Lung (tissue), 12 donors: ENCODE measurements around the gene ZNF154. TPM values are rescaled to one million over a fixed set of nuclear protein-coding genes. Genes with fewer than 3 reads are reported as not detected.

ENCODE experiments used
- ATAC-seq: fragments of 200-7000 bp; cut with Tn5 transposase; one replicate; pipeline ENCODE4 v1.9.1; 2020; ENCODE audit warnings: moderate number of reproducible peaks; ENCODE audit not compliant: insufficient read depth, low FRiP score
- DNase-seq, 3 donors: peaks; one replicate each; pipeline ENCODE4 v3.0.0-alpha.2; 2013 to 2017
- H3K27ac ChIP-seq, 2 donors: one replicate each; pipeline ENCODE4 v1.5.1; 2013; ENCODE audit warnings: mild to moderate bottlenecking in 2 of 2, moderate library complexity in 2 of 2, control low read depth in 1 of 2, inconsistent platforms in 1 of 2, low read depth in 1 of 2, low read length in 1 of 2
- H3K27me3 ChIP-seq, 3 donors: one replicate each; pipeline ENCODE4 v1.5.1; 2013; ENCODE audit warnings: low read length in 2 of 3; ENCODE audit not compliant: control insufficient read depth in 3 of 3, insufficient read depth in 3 of 3
- H3K36me3 ChIP-seq, 4 donors: one replicate each; pipeline ENCODE4 v1.5.1; 2013; ENCODE audit warnings: low read length in 4 of 4, mild to moderate bottlenecking in 1 of 4, moderate library complexity in 1 of 4; ENCODE audit not compliant: control insufficient read depth in 4 of 4, insufficient read depth in 4 of 4
- H3K4me1 ChIP-seq, 5 donors: one replicate each; pipeline ENCODE4 v1.5.1; 2013; ENCODE audit warnings: low read length in 5 of 5, mild to moderate bottlenecking in 2 of 5, moderate library complexity in 1 of 5; ENCODE audit not compliant: control insufficient read depth in 5 of 5, insufficient read depth in 5 of 5
- H3K4me3 ChIP-seq: one replicate; pipeline ENCODE4 v1.5.1; 2013; ENCODE audit warnings: mild to moderate bottlenecking, control low read depth, moderate library complexity
- H3K9ac ChIP-seq, 2 donors: one replicate each; pipeline ENCODE4 v1.5.1; 2013; ENCODE audit warnings: low read length in 2 of 2, control low read depth in 1 of 2; ENCODE audit not compliant: insufficient read depth in 1 of 2
- H3K9me3 ChIP-seq, 4 donors: one replicate each; pipeline ENCODE4 v1.5.1; 2013; ENCODE audit warnings: low read length in 3 of 4, mild to moderate bottlenecking in 1 of 4, moderate library complexity in 1 of 4; ENCODE audit not compliant: control insufficient read depth in 4 of 4, insufficient read depth in 3 of 4
- WGBS, 2 donors: extraction: QIAGEN DNeasy Blood & Tissue Kit; methylation state at CpG; one replicate each; pipeline ENCODE4 v1.1.7; 2013; 5-methylcytosine and 5-hydroxymethylcytosine counted together
- polyA plus RNA-seq, 2 donors: library from polyadenylated mRNA; stranded (reverse); fragments of 200-250 nt; gene quantifications; one replicate each; pipeline ENCODE4 v1.2.1, GENCODE V29; 2013
- total RNA-seq, 2 donors: library from RNA; depleted of rRNA in 1 of 2; stranded (reverse); fragments of >200 nt in 1 of 2; gene quantifications; one replicate each; pipeline ENCODE4 v1.2.1, GENCODE V29; 2014 to 2021
- TF ChIP-seq, protein P1 (sequence below): IDR thresholded peaks from 2 replicates; pipeline ENCODE4 v1.5.1; 2012; ENCODE audit warnings: mild to moderate bottlenecking; ENCODE audit errors: control extremely low read depth, extremely low read depth
- donor health status: control.
- donor health status: control.
- donor health status: Bipolar disorder and iron deficiency.
- donor health status: healthy.
- donor health status: DM: yes; HTN: yes; CAD: no.

The ZNF154 gene
- total and polyA plus RNA-seq, 4 donors: 1.2 to 34.6 (median 2.8) TPM

GRCh38 chr19:57648331-57649003 lies 60.5 kb downstream of the ZNF154 start:
- peaks cover 0 to under 1% (median under 1%) of the 10 kb centered on the region in 4 donors for H3K36me3 ChIP-seq
- no peak overlapping the region for H3K4me3 ChIP-seq
- H3K9me3 ChIP-seq: peaks cover 0 to 33% (median 0%) of the 10 kb centered on the region in 4 donors
- WGBS, 2 donors: 63 to 70% methylated on average over 6 of the region's 6 CpGs
- TF ChIP-seq, protein P1, sequence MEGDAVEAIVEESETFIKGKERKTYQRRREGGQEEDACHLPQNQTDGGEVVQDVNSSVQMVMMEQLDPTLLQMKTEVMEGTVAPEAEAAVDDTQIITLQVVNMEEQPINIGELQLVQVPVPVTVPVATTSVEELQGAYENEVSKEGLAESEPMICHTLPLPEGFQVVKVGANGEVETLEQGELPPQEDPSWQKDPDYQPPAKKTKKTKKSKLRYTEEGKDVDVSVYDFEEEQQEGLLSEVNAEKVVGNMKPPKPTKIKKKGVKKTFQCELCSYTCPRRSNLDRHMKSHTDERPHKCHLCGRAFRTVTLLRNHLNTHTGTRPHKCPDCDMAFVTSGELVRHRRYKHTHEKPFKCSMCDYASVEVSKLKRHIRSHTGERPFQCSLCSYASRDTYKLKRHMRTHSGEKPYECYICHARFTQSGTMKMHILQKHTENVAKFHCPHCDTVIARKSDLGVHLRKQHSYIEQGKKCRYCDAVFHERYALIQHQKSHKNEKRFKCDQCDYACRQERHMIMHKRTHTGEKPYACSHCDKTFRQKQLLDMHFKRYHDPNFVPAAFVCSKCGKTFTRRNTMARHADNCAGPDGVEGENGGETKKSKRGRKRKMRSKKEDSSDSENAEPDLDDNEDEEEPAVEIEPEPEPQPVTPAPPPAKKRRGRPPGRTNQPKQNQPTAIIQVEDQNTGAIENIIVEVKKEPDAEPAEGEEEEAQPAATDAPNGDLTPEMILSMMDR: no peak
- no peak overlapping the region for H3K9ac ChIP-seq
- DNase-seq (no peak), ATAC-seq (no peak)
- H3K4me1 ChIP-seq: no peaks in the 10 kb centered on the region
- no peaks in the 10 kb centered on the region for H3K27me3 ChIP-seq
- no peak overlapping the region for H3K27ac ChIP-seq

Other genes with a start within 250 kb of the ZNF154 start
- 10 to 100 TPM in 1 of 2 donors, 1 to 10 TPM in 1; 8.1 to 28.1 TPM for gene ZNF772, start 231.6 kb downstream of the ZNF154 start, total RNA-seq
- 1 to 10 TPM in 1 of 2 donors, under 1 TPM in 1; 0.98 to 2.7 TPM for gene ZNF772, start 231.6 kb downstream of the ZNF154 start, polyA plus RNA-seq
- 10 to 100 TPM; 10.1 to 12.5 TPM for gene ZNF419, start 221.5 kb downstream of the ZNF154 start, total RNA-seq
- gene ZNF419, start 221.5 kb downstream of the ZNF154 start, polyA plus RNA-seq: 1 to 10 TPM; 4.3 to 5.2 TPM
- gene ZNF773, start 209.3 kb downstream of the ZNF154 start, total RNA-seq: 10 to 100 TPM in 1 of 2 donors, 1 to 10 TPM in 1; 6.3 to 17.0 TPM
- 1 to 10 TPM; 2.5 to 4.3 TPM for gene ZNF773, start 209.3 kb downstream of the ZNF154 start, polyA plus RNA-seq
- gene ZNF549, start 181.8 kb downstream of the ZNF154 start, total RNA-seq: 10 to 100 TPM in 1 of 2 donors, 1 to 10 TPM in 1; 4.8 to 14.8 TPM
- 1 to 10 TPM; 1.7 to 2.4 TPM for gene ZNF549, start 181.8 kb downstream of the ZNF154 start, polyA plus RNA-seq
- gene ZNF550, start 149.3 kb downstream of the ZNF154 start, total RNA-seq: 10 to 100 TPM in 1 of 2 donors, 1 to 10 TPM in 1; 8.4 to 21.4 TPM
- 1 to 10 TPM; 2.0 to 3.0 TPM for gene ZNF550, start 149.3 kb downstream of the ZNF154 start, polyA plus RNA-seq
- 1 to 10 TPM; 4.2 to 4.6 TPM for gene ZNF416, start 130.3 kb downstream of the ZNF154 start, total RNA-seq
- 1 to 10 TPM; 1.7 to 2.2 TPM for gene ZNF416, start 130.3 kb downstream of the ZNF154 start, polyA plus RNA-seq
- gene ZIK1, start 125.1 kb downstream of the ZNF154 start, total RNA-seq: 10 to 100 TPM in 1 of 2 donors, 1 to 10 TPM in 1; 4.3 to 13.8 TPM
- 1 to 10 TPM; 1.0 to 2.7 TPM for gene ZIK1, start 125.1 kb downstream of the ZNF154 start, polyA plus RNA-seq
- gene ZNF530, start 109.3 kb downstream of the ZNF154 start, total RNA-seq: 1 to 10 TPM; 4.0 to 4.7 TPM
- gene ZNF530, start 109.3 kb downstream of the ZNF154 start, polyA plus RNA-seq: 1 to 10 TPM; 1.5 to 2.1 TPM
- 10 to 100 TPM; 17.7 to 33.2 TPM for gene ZNF134, start 95.0 kb downstream of the ZNF154 start, total RNA-seq
- 1 to 10 TPM; 3.6 to 8.2 TPM for gene ZNF134, start 95.0 kb downstream of the ZNF154 start, polyA plus RNA-seq
- gene ZNF211, start 76.0 kb downstream of the ZNF154 start, total RNA-seq: 10 to 100 TPM; 10.7 to 36.9 TPM
- 1 to 10 TPM; 6.5 to 7.1 TPM for gene ZNF211, start 76.0 kb downstream of the ZNF154 start, polyA plus RNA-seq
- gene ZSCAN4, start 40.3 kb downstream of the ZNF154 start, total RNA-seq: under 1 TPM in 1 of 2 donors, not detected in 1; 0.21 TPM
- under 1 TPM; 0.07 to 0.14 TPM for gene ZSCAN4, start 40.3 kb downstream of the ZNF154 start, polyA plus RNA-seq
- 10 to 100 TPM in 1 of 2 donors, 1 to 10 TPM in 1; 8.7 to 12.0 TPM for gene ZNF551, start 27.2 kb downstream of the ZNF154 start, total RNA-seq
- 1 to 10 TPM; 1.5 to 3.1 TPM for gene ZNF551, start 27.2 kb downstream of the ZNF154 start, polyA plus RNA-seq
- 10 to 100 TPM in 1 of 2 donors, 1 to 10 TPM in 1; 9.7 to 17.1 TPM for gene ZNF671, start 18.4 kb upstream of the ZNF154 start, total RNA-seq
- 1 to 10 TPM; 2.4 to 4.8 TPM for gene ZNF671, start 18.4 kb upstream of the ZNF154 start, polyA plus RNA-seq
- 10 to 100 TPM; 13.9 to 33.8 TPM for gene ZNF776, start 37.6 kb upstream of the ZNF154 start, total RNA-seq
- gene ZNF776, start 37.6 kb upstream of the ZNF154 start, polyA plus RNA-seq: 1 to 10 TPM; 2.9 to 5.6 TPM
- 10 to 100 TPM; 14.8 to 48.1 TPM for gene ZNF586, start 60.5 kb upstream of the ZNF154 start, total RNA-seq
- 1 to 10 TPM; 4.8 to 7.4 TPM for gene ZNF586, start 60.5 kb upstream of the ZNF154 start, polyA plus RNA-seq
- gene ZNF552, start 105.7 kb upstream of the ZNF154 start, total RNA-seq: 10 to 100 TPM; 15.1 to 44.1 TPM
- gene ZNF552, start 105.7 kb upstream of the ZNF154 start, polyA plus RNA-seq: 1 to 10 TPM; 5.9 to 7.2 TPM
- gene ZNF587B, start 121.1 kb upstream of the ZNF154 start, total RNA-seq: 10 to 100 TPM; 15.5 to 31.7 TPM
- gene ZNF587B, start 121.1 kb upstream of the ZNF154 start, polyA plus RNA-seq: 1 to 10 TPM; 4.0 to 7.3 TPM
- gene ZNF587, start 140.7 kb upstream of the ZNF154 start, total RNA-seq: 10 to 100 TPM; 20.0 to 44.4 TPM
- gene ZNF587, start 140.7 kb upstream of the ZNF154 start, polyA plus RNA-seq: 10 to 100 TPM in 1 of 2 donors, 1 to 10 TPM in 1; 6.7 to 11.6 TPM
- 10 to 100 TPM; 15.5 to 29.4 TPM for gene ZNF814, start 179.8 kb upstream of the ZNF154 start, total RNA-seq
- gene ZNF814, start 179.8 kb upstream of the ZNF154 start, polyA plus RNA-seq: 1 to 10 TPM; 7.2 to 7.9 TPM
- gene ZNF417, start 207.4 kb upstream of the ZNF154 start, total RNA-seq: 10 to 100 TPM; 16.6 to 39.0 TPM
- gene ZNF417, start 207.4 kb upstream of the ZNF154 start, polyA plus RNA-seq: 1 to 10 TPM; 3.3 to 3.9 TPM
- gene ZNF418, start 226.2 kb upstream of the ZNF154 start, total RNA-seq: 10 to 100 TPM in 1 of 2 donors, 1 to 10 TPM in 1; 7.0 to 20.8 TPM
- gene ZNF418, start 226.2 kb upstream of the ZNF154 start, polyA plus RNA-seq: 1 to 10 TPM; 1.9 to 2.5 TPM
- 1 to 10 TPM; 4.9 to 8.1 TPM for gene ZNF256, start 238.5 kb upstream of the ZNF154 start, total RNA-seq
- gene ZNF256, start 238.5 kb upstream of the ZNF154 start, polyA plus RNA-seq: 1 to 10 TPM; 2.5 to 2.7 TPM